ENCODE results near the gene PPFIA1. TPM values are rescaled to one million over a fixed set of nuclear protein-coding genes. Genes with fewer than 3 reads are reported as not detected.

Gene PPFIA1
- total RNA-seq, 6 experiments from 2014 or later: 21.1 to 27.0 (median 22.7) TPM

GRCh38 chr11:70233034-70233433, 37.5 kb upstream of the PPFIA1 start:
- Histone ChIP-seq H3K36me3 (no peaks in the 10 kb centered on the region), H3K9me3 (no peaks in the 10 kb centered on the region), H3K27me3 (no peaks in the 10 kb centered on the region), H3K4me1 (no peaks in the 10 kb centered on the region), H3K4me3 (no peak overlapping the region), H3K27ac (no peak overlapping the region)
- no peak for DNase-seq
- no peak for ATAC-seq
- intact Hi-C loops (cut with DNase I): no loop called here
- TF ChIP-seq CTCF (IDR thresholded peaks at IDR 0.05) (no peak), POLR2A (IDR thresholded peaks at IDR 0.05) (no peak)

DNA sequence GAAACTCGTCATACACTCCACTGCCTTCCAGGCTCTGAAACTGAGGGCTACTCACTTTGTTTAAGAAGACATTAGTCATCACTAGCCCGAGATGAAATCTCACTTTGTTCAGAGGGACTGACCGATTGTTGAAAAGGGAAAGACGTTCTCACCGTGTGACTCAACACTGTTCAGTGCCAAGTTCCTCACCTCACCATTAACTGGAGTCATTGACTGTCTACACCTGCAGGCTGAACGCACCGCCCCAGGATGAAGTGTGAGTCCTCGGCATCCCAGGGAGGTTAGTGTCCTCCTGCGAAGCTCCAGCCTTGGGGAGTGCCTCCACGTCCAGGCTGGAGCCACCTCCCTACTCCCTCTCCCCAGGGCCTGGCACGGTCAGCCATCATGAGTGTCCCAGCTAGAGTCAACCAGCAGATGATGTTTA, 37.0 kb upstream of the PPFIA1 start:
- no peak for DNase-seq
- Histone ChIP-seq H3K4me1 (no peaks in the 10 kb centered on the region), H3K4me3 (no peak overlapping the region), H3K9me3 (no peaks in the 10 kb centered on the region), H3K27ac (no peak overlapping the region), H3K27me3 (no peaks in the 10 kb centered on the region), H3K36me3 (no peaks in the 10 kb centered on the region)
- ATAC-seq: no peak
- 76% methylated on average over 5 of the region's 11 CpGs for WGBS (ENCODE audit: insufficient coverage, low coverage, low lambda C conversion rate, missing lambda C conversion rate)
- intact Hi-C loops (cut with DNase I): no loop called here
- TF ChIP-seq POLR2A (IDR thresholded peaks at IDR 0.05) (no peak), CTCF (IDR thresholded peaks at IDR 0.05) (no peak)

GRCh38 chr11:70233962-70234361, 36.5 kb upstream of the PPFIA1 start:
- 98% methylated on average over 9 of the region's 9 CpGs for WGBS (ENCODE audit: insufficient coverage, low coverage, low lambda C conversion rate, missing lambda C conversion rate)
- no peak overlapping the region for H3K27ac ChIP-seq
- no peaks in the 10 kb centered on the region for H3K4me1 ChIP-seq
- intact Hi-C loops (cut with DNase I): no loop called here
- no peaks in the 10 kb centered on the region for H3K27me3 ChIP-seq
- no peak for ATAC-seq
- no peaks in the 10 kb centered on the region for H3K36me3 ChIP-seq
- TF ChIP-seq CTCF (IDR thresholded peaks at IDR 0.05): no peak
- TF ChIP-seq POLR2A (IDR thresholded peaks at IDR 0.05): no peak
- H3K4me3 ChIP-seq: no peak overlapping the region
- no peaks in the 10 kb centered on the region for H3K9me3 ChIP-seq
- DNase-seq: no peak

DNA sequence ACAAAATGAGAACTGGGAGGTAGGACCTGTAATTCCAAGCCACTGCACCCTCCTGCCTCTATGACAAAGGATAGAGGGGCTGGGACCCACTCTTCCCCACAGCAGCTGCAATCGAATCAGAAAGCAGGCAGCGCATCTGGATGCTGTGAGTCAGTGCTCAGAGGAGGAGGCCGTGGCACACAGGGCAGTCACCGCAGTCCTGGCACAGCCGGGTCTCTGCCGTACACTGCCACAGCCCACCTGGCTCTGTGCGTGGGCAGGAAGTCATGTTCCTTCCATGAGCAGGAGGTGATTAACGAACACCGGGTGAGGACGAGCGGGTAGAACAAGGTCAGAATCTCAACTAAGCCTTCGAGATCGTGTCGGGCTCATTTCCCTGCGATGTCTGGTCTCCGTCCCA, 30.2 kb upstream of the PPFIA1 start:
- no peak for ATAC-seq

More for the DNA sequence above, 30.2 kb upstream of the PPFIA1 start:
- Histone ChIP-seq H3K4me1 (no peaks in the 10 kb centered on the region), H3K27ac (no peak overlapping the region), H3K4me3 (no peak overlapping the region), H3K9me3 (no peaks in the 10 kb centered on the region), H3K36me3 (no peaks in the 10 kb centered on the region), H3K27me3 (no peaks in the 10 kb centered on the region)
- intact Hi-C loops (cut with DNase I): no loop called here
- WGBS (ENCODE audit: insufficient coverage, low coverage, low lambda C conversion rate, missing lambda C conversion rate): 41% methylated on average over 6 of the region's 16 CpGs
- TF ChIP-seq POLR2A (IDR thresholded peaks at IDR 0.05): no peak
- TF ChIP-seq CTCF (IDR thresholded peaks at IDR 0.05): no peak
- DNase-seq: no peak

Data from right lobe of liver (tissue), 6 donors.